HTR-8/SVneo (cell line): Measurements from ENCODE around the gene ATP5F1E.

Experiments used
- DNase-seq: peaks from one replicate; pipeline ENCODE4 v3.0.0; 2011; ENCODE audit warnings: low spot score, mixed read lengths; ENCODE audit not compliant: insufficient read length
- FAIRE-seq: peaks from 2 replicates; lab custom pipeline; 2011; peaks lifted over from hg19 to GRCh38; lab: Jason Lieb, UNC

ATP5F1E gene

DNA sequence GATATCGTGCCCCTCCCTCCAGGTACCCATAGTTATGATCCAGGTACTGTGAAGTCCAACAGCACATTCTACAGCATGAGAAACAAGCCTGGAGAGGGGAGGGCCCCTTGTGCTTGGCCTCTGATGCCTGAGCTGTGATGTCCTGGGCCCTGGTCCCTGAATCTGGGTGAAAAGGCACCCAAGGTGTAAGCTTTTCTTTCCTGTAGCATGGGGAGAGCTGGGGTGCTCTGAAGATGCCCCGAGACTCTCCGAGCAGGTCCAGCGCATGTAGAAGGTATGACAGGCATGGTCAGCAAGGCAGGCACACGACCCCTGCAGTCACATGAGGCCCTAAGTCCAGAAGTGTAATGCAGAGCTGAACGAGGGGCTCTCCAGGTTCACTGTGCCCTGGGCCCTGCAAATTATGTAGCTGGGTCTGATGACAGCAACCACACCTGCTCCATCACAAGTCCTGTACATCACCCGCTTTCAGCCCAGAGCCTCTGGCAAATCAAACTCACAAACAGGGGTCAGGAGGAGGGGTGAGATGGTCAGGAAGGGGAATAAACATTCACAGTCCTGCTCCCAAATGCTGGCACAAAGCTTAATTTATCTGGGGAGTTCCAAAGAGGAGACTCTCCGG lies 23.3 kb downstream of the ATP5F1E start:
- peak; percentile 4 for FAIRE-seq
- no peak for DNase-seq

DNA sequence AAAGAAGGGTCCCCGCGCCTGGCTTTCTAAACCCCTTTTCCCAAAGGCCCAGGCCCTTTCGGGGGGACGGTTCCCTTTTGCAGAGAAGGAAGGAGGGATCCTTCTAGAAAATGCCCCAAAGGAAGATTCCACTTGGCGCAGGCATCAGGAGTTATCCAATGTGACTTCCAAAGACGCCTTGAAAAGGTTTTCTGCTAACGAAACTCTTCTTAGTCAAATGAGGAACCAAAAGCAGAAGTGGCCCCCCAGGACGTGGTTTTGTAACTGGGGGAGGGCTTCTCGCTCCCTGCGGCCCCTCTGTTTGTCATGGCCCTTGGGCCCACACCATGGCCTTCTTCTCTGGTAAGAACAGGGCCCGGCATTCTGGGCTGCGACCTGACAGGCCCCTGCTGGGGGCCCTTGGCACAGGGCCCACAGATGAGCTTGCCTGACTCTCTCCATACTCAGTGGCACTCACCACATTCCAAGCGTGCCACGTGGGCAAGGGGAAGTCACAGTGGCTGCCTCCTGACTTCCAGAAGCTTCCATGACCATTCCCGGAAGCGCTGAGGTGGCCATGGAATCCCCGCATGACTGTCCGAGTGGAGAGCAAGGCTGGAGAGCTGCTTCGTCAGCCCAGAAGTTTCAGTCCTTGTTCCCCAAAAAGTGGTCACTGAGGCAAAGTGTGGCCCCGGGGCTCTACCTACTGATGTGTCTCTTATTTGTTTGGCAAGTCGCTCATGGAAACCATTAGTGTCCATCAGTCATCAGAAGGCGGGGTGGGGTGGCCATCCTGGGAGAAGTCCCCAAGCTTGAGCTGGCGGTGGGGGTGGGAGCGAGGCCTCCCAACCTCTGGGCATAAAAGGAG lies 24.2 kb downstream of the ATP5F1E start:
- no peak for DNase-seq
- no peak for FAIRE-seq

DNA sequence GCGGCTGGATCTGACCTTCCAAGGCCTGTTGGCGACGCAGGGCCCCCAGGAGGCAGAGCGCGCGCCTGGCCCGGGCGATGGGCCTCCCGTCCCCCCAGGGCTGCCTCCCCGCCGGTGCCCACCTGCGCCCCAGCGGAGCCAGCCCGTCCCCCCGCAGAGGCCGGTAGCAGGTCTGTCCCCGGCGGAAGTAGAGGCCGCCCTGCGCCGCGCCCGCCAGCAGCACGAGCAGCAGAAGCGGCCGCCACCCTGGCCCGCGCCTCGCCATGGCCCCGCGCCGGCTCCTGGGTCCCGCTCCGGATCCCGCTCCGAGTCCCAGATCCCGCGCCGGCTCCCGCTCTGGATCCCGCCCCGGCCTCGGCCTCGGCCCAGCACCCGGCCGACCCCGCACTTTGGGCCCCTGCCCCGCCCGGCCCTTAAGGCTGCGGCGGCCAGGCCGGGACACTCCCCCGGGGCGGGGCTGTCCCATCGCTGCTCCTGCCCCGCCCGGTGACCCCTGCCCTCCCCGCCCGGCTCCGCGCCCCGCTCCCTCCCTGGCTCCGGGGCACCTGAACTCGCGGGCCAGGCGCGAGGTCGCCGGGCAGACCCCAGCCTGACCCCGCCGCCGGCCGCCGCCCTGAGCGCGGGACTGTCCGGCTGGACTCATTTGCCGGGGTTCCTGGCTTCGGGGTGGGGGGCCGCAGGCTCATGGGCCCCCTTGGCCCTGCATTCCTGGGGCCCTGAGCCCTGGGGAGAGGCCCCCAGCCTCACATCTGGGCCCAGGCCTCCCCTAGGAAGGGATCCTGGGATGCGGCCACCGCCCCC lies 25.1 kb downstream of the ATP5F1E start, which contains the start of gene CTSZ:
Gene CTSZ, minus strand, starts transcription at position 391 of the 801 bp plus-strand sequence. Its CDS starts 126 bp downstream, at position 265.
- peak; percentile 94 for FAIRE-seq
- DNase-seq: peak; percentile 91

DNA sequence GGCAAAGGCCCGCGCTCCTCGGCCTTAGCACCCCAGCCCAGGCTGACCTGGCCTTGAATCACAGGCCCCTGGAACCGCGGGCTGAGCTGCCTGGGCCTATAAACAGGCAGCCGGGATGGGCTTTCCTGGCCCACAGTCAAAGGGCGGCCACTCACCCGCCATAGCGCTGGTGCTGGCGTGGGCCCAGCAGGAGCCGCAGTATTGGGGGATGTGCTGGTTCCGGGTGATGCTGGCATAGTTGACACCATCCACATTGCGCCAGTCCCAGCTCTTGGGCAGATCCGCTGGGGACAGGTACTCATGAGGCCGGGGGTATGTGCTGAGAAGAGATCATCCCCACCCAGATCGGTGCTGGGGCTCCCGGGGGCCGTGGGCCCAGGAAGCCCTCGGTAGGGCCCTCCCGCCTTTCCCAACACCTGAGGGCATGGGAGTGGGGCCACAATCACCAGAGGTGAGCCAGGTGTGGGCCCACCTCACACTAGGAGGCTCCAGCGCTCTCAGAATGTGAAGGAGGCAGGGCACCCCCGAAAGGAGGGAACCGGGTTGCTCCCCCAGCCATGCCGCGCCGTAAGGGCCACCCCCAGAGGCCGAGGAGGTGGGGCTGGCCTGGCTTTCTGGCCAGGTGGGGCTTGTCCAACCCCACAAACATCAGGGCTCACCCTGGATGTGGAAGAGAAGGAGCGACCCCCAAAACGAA lies 25.8 kb downstream of the ATP5F1E start:
- FAIRE-seq (peak; percentile 20), DNase-seq (no peak)

DNA sequence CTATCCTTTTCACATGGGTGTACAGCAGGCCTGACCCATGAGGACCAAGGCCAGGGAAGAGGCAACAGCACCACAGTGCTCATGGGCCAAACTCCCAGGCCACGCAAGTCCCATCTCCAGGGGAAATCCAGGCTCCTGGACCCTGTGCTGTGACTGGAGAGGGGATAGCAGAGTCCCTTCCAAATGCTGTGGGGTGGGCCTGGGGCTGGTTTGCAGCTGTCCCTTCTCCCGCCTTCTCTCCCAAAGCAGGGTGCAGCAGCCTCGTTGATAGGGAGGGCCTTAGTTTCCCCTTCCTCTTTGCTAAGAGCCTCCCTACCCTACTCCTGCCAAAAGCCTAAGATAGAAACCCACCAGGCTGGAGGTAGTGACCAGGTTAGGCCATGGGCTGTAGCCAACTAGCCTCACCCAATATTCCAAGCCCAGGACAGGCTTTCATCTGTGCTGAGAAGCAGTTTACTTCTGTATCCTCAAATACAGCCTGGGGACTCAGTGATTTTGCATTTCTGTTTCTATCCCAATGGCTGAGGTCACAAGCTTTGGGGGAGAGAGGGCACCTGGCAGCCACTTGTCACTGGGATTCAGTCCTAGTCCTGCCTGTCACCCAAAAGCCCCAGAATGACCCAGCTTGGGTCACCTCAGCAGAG lies 26.5 kb downstream of the ATP5F1E start:
- FAIRE-seq: peak; percentile 23
- DNase-seq: no peak

DNA sequence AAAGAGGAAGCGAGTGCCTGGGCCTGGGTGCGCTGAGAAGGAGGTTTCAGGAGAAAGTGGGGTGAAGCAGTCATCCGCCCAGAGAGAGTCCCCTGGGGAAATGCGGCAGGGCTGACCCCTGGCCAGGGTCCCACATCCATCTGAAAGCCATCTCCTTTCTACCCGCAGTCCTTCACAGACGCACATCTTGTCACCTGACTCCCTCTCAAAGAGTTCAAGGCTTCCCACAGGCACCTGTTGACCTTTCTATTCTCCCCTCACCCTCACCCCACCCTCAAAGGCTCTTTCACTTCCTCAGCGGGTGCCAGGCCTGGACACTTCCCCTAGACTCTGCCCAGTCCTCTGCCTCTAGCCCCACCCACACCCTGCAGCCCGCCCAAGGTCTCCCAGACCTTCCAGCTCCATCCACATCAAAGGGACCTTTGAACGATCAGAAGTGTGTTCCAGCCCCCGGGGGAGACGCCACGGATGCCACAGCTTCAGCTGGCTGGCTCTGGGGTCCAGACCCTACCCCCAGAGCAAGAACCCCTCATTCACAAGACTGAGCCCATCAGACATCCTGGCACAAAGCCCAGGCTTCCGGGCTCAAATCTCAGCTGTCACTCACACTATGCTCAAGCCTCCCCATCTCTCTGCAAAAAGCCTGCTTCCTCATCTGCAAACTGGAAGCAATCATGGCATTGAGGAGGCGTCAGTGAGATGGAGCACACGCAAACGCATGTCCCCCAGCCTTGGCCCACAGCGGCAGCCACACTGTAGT lies 27.2 kb downstream of the ATP5F1E start:
- peak; percentile 86 for FAIRE-seq
- DNase-seq: no peak

DNA sequence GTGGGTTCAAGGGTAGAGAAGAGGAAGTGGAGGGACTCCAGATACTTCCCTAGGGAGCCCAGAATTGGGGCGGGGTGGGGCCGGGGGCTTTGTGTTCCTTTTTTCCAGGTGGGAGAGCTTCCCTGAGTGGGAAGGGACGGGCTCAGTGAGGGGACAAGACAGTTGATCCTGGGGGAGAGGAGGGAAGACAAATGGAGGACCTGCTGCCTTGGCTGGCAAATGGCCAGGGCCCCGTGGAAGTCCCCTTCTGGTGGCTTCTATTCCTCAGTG lies 27.7 kb downstream of the ATP5F1E start:
- FAIRE-seq (no peak), DNase-seq (no peak)

DNA sequence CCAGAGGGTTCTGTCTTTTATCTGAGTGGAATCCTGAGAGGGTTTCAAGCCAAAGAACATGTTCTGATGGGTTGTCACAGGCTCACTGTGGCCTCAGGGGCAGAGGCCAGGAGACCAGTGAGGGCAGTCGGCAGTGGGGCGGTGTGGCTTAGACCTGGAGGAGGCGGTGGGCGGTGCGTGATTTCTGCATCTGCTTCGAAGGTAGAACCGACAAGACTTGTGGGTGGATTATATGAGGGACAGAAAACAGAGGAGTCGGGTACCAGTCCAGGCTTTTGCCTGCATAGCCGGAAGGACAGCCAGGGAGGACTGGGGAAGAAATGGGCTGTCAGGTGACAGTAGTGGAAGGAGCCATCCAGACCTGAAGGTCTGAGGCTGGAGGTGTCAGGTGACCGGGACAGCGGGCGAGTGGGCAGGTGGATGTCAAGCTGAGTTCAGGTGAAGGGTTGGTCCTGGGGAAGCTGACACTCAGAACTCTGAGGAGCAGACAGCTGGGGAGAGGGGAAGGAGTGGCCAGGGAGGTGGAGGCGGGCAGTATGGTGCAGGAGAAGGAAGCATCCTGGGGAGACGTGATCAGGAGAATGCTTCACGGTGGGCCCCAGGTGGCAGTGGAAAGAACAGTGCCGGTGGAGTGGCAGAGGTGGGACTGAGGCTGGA lies 28.2 kb downstream of the ATP5F1E start:
- DNase-seq: no peak
- peak; percentile 46 for FAIRE-seq

DNA sequence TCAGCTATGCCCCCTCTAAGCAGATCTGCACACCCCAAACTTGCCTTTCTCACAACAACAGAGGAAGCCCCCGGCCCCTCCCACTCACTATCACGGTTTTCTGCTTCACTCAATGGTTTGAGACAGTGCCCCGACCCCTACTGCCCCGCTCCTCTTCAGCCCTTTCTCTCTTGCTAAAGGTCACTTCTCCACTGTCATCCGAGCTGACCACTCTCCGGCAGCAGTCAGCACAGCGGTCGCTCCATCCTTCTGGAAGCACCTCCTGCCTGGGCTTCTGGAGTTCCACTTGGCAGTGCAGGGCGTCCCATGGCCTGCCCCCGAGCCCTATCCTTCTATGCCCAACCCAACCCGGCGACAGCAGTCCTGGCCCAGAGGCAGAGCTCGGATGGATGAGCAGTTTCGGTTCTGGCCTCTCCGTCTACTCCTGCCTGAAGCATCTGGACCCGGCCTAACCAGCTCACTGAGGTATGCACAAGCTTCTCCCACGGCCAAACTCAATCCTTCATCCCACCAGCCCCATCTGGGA lies 29.2 kb downstream of the ATP5F1E start:
- peak; percentile 58 for FAIRE-seq
- no peak for DNase-seq

DNA sequence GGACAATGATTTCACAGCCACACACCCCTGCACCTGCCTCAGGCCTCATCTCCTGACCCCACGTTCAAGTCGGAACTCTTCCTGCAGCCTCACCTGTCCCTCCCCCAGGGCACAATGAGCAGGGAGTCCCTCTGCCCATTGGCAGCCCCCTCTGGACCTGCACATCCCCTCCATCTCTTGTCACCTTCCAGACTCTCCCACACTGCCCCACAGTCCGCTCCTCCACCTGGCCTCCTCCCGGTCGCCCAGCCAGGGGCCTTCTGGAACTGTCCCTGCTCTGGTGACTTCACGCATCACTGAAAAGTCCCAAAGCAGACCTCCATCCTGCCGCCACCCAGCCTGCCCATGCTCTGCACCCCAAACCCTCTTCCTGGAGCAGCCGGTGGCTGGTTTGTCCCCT lies 29.7 kb downstream of the ATP5F1E start:
- no peak for DNase-seq
- peak; percentile 83 for FAIRE-seq

DNA sequence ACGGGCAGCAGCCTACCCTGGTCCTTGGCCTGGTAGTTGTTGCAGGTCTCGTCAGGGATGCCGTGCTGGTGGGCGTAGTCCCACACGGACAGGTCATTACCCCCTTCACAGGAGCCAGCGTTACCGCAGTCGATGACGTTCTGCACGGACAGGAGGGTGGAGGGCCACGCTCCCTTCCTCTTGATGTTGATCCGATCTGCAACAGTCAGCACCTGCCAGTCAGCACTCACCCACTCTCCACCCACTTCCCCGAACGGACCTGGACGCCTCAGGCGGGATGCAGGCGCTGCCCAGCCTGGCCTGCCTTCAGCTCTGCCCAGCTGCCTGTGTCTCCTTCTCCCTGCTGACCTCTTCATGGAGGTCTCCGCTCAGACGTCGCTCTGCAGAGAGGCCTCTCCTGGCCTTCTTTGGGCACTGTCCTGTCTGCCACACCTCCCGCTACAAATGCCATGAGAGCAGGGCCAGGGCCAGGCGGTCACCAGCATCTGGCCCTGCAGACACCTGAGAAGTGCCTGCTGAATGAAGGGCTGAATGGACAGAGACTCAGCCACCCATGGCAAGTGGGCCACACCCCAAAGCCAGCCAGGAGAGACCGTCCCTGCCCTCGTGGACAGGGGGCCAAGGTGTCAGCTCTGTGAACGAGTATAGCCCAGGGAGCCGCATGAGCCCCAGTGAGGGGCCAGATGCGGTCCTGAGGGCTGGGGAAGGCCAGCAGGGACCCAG lies 30.5 kb downstream of the ATP5F1E start:
- FAIRE-seq (peak; percentile 23), DNase-seq (no peak)

DNA sequence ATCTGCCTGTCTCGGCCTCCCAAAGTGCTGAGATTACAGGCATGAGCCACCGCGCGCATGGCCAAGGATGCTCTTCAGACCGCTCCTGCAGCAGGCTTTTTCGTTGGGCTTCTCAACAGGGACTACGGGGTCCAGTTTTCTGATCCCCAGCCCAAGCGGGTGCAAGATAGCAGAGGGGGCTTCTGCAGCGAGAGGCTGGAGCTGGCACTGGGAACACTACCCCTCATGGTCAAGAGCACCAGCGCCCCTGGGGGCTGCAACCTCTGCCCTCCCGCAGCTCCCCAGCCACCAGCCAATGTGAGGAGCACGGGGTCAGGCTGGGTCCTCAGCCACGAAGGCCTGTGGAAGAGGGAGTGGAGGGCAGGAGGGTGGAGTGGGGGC lies 31.1 kb downstream of the ATP5F1E start:
- DNase-seq: no peak
- no peak for FAIRE-seq

DNA sequence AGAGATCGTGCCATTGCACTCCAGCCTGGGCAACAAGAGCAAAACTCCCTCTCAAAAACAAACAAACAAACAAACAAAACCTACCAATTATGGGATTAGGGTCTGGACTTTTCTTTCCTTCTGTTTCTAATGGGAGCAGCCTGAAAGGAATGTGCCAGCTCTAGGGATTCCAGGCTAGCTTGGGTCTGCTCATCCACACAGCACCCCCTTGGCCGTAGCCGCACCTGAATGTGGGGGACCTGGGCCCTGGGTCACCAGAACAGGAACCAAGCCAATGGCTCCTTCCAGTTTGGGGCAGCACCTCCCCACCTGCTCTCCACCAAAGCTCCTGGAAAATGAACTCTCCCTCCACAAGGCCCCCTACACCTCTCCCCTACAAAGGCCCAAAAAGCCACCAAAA lies 31.8 kb downstream of the ATP5F1E start:
- DNase-seq: no peak
- no peak for FAIRE-seq

DNA sequence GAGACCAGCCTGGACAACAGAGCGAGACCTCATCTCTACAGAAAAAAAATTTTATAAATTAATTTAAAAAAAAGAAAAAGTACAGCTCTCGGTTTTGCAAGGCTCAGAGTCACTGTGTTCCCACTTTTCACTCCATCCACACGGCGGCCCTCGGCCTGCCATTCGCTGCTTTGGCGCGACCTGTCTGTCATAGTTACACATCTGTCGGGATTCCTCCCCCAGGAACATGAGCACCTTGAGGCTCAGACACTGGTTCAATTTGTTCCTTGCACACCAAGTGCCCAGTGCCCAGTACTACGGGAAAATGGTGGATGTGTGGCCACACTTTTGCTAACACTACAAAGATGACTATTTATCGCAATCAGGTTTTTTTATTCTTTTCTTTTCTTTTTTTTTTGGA lies 33.5 kb downstream of the ATP5F1E start:
- no peak for DNase-seq
- peak; percentile 62 for FAIRE-seq

DNA sequence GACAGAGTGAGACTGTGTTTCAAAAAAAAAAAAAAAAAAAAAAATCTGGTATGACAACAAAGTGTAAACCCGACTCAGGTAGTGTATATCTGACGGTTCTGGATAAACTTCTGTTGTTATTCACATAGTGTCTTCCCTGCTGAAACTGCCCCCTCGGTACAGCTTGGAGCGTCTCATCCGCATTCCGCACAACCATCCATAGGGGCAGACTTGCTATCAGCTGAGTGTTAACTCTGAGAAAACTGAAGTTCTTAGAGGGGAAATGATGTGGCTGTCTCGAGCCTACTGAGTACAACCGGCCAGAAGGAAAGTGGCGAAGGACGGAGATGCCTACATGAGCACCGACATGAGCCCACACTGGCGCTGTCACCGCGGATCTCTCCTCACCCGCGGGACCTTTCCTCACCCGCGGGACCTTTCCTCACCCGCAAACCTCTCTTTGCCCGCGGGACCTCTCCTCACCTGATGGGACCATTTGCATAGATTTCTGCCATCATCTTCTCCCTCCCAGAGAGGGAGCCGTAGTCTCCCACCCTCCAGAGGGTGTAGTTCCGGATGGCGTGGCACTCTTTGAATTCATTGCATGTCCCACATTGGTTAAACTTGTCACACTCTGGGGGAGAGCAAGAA lies 34.9 kb downstream of the ATP5F1E start:
- DNase-seq (no peak), FAIRE-seq (no peak)

DNA sequence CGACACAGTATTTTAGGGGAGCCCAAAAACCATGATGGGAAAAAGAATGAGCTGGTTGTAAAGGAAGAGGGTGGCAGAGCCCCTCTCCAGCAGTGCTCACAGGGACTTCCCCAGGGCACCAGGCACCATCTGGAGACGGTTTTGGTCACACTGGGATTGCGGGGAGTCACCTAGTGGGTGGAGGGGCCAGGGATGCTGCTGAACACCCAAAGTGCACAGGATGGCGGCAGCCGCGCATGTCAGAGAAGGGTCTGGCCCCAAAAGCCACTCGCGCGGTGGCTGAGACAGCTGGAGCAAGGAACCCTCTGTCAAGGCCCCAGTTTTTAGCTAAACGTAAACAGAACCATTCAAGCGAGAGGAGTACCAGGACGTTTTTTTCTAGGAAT lies 35.9 kb downstream of the ATP5F1E start:
- FAIRE-seq (no peak), DNase-seq (no peak)

DNA sequence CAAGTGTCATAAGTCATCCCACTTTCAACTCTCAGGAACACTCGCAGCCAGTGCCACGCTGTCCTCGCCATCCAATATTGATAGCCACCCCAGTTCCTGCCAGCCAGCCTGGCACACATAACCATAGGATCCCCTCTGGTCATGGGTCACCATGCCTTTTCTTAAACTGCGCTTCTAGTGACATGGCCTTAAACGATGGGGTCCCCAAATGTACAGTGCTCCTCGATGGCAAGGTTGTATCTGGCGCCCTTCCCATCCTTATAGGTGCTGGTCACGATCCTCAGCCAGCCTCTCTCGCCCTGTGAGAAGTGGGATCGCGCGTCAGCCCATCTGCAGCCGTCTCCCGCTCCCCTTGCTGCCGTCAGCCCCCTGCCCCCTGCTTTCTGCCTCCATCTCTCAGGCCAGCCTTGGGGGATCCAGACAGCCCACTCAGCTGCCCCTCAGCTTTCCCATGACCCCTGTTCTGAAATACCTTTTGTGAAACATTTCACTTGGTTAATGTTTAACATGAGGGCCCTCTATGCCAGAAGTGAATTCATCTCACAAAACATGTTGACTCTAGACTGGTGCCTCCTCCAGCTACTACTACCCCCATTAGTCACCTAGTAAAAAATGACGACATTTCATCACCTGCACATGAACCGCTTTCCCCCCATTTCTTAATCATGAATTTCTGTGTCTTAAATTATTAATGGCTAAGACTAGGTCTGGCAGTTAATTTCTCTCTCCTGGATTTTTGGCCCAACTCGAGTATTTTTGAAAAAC lies 36.5 kb downstream of the ATP5F1E start:
- peak; percentile 28 for FAIRE-seq
- DNase-seq: no peak
